ENCODE measurements around the gene NBEA. TPM values are rescaled to one million over a fixed set of nuclear protein-coding genes. Genes with fewer than 3 reads are reported as not detected.
A peak's percentile ranks its signal among the peaks of the same experiment; 100 is the strongest.

The NBEA gene
- total RNA-seq, 1 donor from 2014 or later = 19.1 TPM

DNA sequence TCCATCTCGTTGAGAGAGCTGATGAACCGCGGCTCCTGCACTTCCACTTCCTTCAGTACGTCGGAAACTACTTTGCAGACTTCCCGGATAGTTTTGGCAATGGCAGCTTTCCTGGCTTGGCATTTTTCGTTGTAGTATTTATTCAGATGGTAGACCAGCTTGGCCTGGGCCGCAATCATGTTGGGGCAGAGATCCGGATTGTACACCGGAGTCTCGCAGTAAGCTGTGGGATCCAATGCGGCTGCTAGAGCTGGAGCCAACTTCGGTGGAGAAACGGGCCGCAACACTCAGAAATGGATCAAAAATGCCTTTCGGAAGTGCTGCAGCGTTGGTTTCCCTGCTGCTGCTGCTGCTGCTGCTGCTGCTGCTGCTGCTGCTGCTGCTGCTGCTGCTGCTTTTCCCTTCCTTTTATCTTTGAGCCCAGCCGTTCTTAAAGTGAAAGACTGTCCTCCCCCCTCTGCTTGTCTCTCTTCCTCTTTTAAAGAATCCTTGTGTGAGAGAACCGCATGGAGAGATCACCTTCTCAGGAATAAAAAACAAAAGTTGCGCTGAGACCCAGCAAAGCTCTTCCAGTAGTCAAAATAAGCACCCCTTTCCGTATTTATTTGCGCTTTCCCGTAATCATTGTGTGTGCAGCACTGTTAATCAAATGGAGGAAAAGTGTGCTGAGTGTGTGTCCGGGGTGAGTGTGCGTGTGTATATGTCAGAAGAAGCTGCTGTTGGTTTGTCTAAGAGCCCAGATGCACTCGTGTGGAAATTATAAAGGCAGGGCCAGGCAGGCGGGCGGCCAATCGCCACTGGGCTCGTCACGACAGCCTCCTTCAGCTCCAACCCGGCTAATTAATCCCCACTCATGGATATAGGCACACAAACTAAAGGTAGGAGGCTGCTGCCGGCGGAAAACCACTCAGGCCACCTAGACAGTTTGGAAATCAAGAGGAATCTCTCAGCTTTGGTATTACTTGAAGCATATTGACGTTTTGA is 534.2 kb downstream of the NBEA start, which contains the start of gene MAB21L1:
TSS of gene MAB21L1 (minus strand) at position 730 of the 984 bp plus-strand sequence. CDS start at position 179, 551 bp downstream.
- DNase-seq (peak; percentile 46), ATAC-seq (ENCODE audit: poor library complexity) (peak; percentile 54)
- intact Hi-C loops (cut with DNase I) = no loop called here

DNA sequence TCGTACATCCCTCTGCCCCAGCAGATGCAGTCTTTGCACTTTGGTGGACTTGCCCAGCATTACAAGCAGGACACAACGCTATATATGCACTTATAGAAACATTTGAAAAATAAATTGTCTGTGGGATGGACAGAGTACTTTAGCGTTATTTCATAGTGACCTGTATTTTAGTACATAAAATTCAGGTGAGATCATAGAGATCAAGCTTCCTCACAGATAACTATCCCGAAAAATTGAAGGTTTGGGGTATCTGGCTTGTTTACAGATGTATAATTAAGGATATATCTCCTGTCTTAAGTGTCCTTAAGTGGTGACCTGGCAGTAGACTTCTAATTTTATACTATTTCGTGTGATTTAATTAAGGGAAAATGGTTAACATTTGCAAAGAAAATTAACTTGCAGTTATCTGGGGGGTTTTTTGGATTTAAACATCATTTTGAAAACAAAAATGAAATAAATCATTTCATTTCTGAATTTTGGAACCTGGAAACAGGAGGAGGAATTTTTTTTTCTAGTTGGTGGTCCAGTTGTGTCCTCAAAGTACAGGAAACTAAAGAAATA is 535.4 kb downstream of the NBEA start:
- ATAC-seq (ENCODE audit: poor library complexity) (no peak), DNase-seq (no peak)
- intact Hi-C loops (cut with DNase I) = no loop called here

DNA sequence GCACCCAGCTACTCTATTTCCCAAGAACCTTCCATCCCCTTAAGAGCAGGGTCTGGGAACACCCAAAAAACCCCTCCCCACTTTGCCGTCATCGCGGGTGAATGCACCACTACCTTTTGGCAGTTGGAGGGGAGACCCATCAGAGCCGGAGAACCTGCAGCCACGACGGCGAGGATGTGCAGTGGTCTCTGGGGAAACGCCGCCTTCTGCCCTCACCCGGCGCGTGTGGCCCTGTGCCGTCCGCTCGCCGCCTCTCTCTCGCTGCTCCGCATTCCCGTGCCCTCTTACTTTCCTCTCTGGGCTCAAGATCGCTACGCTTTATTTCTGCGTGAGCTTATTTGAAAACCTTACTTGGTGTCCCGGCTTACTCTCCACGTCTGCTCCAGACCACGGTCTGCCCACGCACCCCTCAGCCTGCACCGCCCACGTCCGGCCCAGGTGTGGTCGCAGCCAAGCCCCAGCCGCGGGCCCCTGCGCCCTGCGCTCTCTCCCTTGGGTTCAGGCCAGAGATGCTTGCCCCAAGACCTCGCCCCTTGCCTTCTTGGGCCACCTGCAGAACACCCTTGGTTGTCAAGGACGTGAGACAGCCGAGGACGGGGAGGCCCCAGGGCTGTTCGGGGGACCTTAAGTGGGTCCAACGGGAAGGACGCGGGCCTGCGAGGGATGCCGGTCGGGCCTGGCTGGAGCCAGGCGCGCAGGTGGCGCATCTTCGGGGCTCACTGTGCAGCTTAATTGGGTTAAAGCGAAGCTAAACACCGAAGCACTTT is 536.4 kb downstream of the NBEA start:
- no peak for ATAC-seq (ENCODE audit: poor library complexity)
- no peak for DNase-seq
- intact Hi-C loops (cut with DNase I) = no loop called here

DNA sequence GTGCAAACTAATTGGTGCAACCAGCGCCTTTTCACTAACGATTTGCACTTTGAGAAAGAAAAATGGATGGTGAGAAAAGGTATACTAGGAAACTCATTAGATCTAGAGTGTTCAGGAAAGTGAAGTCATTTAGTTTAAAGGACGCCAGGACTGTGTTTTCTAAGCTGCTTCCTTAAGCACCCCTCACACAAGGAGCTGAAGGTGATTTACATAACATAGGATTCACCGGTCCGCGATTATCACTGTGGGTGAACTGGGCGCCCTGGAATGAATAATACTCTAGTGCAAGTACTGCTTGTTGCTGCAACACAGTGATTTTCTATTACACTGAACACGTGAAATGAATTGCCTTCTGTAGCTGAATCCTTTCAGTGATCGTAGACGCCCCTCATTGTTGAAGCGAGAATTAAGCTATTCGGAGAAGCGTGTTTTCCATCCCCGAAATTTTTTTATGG is 537.0 kb downstream of the NBEA start:
- intact Hi-C loops (cut with DNase I) = no loop called here
- DNase-seq (no peak), ATAC-seq (ENCODE audit: poor library complexity) (no peak)

DNA sequence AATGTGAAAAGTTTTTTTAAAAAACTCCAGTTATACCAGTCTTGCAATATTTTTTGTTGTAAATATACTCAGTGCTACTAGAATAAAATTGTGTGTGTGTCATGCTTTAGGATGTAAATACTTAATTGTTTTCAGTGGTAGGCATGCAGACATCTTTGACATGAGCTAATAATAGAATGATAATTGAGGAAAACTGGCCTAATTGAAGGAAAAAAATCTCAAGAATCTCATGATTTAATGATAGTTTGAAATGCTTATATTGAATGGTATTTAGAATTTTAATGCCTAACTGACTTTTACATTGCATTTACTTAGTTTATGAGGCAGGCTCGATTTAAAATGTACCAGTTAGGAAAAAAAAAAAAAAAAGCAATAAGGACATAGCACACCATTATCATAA is 537.6 kb downstream of the NBEA start:
- no peak for ATAC-seq (ENCODE audit: poor library complexity)
- no peak for DNase-seq
- intact Hi-C loops (cut with DNase I) = no loop called here

DNA sequence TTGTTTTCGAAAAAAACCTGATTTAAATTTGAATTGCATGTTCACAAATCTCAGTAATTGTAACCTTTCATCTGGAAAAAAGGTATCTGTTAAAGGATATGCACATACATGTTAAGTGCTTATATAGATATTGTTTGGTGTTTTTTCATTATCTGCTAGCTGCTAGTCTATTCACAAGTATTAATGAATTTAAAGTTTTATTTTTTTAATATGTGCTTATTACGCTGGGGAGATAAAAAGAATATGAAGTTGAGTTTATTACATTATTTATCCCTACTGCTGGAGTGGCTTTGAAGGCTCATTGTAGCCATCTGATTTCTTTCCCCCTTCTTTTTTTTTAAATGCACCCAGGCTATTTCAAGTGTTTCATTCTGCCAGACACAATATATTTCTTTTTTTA is 538.3 kb downstream of the NBEA start:
- ATAC-seq (ENCODE audit: poor library complexity) (no peak), DNase-seq (no peak)
- intact Hi-C loops (cut with DNase I) = no loop called here

DNA sequence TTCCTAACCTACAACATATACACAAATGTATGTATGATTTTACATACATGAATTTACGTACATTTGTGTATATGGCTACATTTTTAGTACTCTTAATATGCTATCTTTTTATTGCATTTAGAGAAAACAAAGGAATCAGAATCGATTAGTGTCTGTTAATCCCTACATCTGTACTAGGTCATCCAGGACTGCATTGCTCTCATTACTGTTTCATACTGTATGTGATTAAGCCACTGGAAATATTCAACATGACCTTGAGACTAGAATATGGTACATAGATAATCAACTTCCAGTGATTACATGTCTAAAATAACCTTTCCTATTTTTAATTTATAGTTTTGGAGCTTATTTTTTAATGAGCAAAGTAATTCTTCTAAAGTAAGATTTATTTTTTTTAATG is 539.7 kb downstream of the NBEA start:
- intact Hi-C loops (cut with DNase I) = no loop called here
- ATAC-seq (ENCODE audit: poor library complexity) = no peak
- DNase-seq = no peak

DNA sequence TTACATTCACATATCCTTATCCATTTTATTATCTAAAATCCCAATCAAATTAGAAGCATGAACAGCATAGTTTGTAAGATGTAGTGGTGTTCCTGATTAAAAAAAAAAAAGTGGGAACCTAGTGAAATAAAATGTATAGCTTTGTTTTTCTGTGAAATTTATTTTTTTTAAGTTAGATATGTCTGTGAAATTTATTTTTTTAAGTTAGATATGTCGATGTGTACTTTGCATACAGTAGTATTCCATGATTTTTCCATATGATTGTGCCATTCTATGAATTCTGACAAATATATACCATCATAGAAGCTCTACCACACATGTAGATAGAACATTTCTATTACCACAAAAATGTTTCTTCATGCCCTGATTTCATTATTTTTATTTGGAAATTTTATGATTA is 540.5 kb downstream of the NBEA start:
- ATAC-seq (ENCODE audit: poor library complexity) (no peak), DNase-seq (no peak)
- intact Hi-C loops (cut with DNase I) = no loop called here

DNA sequence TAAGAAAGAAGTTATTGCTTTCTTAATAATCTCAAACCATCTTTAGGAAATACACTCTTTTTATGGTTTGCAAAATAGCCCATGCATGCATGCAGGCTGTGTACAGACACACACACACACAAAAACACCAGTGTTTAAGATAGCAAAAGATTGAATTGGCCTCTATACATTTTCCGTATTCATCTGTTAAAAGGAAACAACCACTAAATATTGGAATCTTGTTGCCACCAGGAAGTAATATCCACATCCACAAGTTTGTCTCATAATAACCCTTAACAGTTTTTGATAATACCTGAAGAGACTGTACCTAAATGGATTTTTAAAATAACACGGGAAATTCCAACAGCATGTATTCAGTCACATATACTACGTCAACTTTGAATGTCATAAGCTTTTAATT is 541.7 kb downstream of the NBEA start:
- no peak for DNase-seq
- intact Hi-C loops (cut with DNase I) = no loop called here
- ATAC-seq (ENCODE audit: poor library complexity) = no peak

DNA sequence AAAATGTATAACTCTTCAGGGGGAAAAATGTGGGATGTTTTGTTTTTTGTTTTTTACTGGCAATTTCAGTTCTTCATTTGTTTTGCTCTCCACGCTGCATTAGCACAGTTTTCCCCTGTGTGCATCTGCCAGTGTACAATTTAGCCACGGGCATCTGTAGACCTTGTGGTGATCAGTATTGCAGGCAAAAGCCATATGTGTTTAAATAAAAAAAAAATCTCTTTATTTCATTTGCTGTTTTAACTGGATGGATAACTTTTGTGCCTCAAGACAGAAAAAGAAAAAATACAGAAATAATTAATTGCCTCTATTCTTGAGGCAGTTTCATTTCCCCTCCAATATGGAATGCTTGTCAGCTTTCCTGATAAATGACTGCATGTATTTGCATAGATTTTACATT is 542.3 kb downstream of the NBEA start:
- intact Hi-C loops (cut with DNase I) = no loop called here
- DNase-seq = no peak
- no peak for ATAC-seq (ENCODE audit: poor library complexity)

DNA sequence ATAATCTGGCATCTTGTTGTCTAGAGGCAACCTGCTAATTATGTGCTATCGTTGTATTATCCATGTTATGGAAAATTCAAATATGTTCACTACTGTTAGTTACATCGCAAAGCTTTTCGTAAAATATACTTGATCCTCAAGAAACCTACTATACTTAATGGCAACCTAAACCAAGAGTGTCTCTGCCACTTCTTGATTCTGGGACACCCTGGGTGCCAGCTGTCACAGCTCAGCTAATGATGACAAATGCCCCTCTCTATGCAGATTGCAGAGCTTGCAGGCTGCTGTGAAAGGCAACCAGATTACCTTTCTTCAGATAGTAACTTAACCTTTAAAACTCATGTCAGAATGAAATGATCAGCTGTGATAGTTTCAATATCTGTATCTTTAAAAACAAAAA is 543.4 kb downstream of the NBEA start:
- ATAC-seq (ENCODE audit: poor library complexity) = no peak
- intact Hi-C loops (cut with DNase I) = no loop called here
- DNase-seq = no peak

DNA sequence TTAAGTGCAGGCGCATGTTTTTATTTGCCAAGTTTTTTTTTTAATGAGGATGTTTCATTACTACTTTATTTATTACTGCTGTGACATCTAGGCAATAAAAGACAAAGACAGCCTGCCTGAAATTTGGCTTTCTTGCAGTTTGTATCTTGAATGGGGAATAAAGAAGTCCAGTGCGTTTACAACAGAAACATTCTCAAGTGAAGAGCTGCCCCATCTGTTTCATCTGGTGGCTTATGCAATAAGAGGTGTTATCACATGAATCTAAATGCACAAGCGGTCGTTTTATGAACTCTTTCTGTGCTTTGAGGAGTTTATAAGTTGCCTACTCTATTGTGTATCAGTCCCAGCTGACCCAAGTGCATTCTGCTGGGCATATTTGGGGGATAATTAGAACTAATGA is 547.0 kb downstream of the NBEA start:
- DNase-seq (no peak), ATAC-seq (ENCODE audit: poor library complexity) (no peak)
- intact Hi-C loops (cut with DNase I) = no loop called here

DNA sequence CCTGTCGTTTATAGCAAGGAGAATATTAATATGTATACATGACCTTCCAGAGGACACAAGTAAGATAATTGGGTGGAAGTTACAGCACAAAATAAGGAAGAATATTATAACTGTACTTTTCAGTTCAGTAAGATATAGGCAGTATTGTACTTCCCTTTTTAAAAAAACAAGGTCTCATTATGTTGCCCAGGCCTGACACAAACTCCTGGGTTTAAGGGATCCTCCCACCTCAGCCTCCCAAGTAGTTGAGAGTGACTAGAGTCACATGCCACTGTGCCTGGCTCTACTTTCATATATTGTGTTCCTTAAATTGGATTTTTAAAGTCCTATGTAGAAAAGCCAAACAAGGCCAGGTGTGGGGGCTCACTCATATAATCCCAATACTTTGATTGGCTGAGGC is 553.9 kb downstream of the NBEA start:
- ATAC-seq (ENCODE audit: poor library complexity) (no peak), DNase-seq (no peak)
- intact Hi-C loops (cut with DNase I) = no loop called here

DNA sequence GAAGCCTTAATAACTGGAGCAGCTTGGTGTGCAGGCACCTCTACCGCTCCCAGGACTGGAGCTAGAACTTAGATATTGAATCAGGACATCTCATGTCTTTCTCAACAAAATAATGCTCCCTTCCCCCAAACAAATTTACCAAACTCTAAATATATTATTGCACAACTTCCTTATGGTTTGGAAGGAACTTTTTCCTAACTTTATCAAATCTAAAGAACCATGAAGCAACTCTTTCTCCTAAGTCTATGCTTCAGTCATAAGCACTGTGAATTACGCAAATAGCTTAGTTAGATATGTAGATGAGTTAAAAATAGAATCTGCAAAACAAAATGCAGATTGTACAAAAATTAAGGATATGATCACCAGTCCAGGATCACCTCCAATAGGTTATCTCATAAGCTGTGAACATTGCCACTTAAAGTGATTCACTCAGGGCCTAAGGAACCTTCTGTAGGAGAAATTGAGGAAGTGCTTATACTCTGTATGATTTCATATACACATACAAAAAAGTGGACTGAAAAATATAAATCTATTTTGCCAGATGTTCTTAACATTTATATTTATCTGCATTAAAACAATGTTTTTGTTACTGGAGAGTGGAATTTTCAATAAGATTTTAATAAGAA is 554.8 kb downstream of the NBEA start:
- no peak for DNase-seq
- intact Hi-C loops (cut with DNase I) = no loop called here
- no peak for ATAC-seq (ENCODE audit: poor library complexity)

DNA sequence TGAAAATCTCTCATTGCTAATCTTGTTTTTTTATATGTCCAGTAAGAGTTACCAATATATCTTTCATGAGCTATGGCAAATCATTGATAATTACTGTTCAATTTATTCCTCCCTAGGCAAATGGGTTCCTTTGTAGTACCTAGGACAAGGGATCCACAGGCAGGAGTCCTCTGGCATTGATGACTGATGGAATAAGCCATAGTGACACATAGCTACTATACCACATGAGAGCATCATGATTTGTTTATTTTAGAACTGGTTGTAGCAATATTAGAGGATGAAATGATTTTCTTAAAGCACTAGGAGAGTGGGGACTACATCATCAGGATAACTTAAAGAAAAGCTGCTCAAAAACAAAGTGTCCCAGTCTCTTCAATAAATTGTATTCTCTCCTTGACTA is 556.2 kb downstream of the NBEA start:
- no peak for ATAC-seq (ENCODE audit: poor library complexity)
- DNase-seq = no peak
- intact Hi-C loops (cut with DNase I) = no loop called here

DNA sequence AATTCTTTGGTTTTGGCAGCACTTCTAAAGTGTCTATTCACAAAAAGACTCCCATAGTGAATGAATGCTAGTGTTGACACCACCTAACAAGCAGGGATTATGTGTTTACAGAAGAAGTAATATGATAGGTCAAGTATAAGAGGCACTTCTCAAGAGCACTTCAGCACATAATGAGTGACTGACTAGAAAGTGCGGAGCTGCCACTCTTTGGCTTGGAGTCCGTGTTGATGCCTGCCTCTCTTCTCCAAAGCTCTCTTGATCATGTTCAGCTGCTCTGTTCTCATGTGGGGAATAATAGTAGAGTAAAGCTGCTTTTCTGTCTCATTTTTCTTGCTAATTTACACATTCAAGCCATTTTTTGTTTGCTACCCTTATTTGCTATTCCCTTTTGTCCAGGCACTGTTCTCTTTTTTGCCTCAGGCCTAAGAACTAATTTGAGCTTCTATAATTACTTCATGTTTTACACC is 557.2 kb downstream of the NBEA start:
- intact Hi-C loops (cut with DNase I) = no loop called here
- ATAC-seq (ENCODE audit: poor library complexity) = peak; percentile 94
- DNase-seq = no peak

DNA sequence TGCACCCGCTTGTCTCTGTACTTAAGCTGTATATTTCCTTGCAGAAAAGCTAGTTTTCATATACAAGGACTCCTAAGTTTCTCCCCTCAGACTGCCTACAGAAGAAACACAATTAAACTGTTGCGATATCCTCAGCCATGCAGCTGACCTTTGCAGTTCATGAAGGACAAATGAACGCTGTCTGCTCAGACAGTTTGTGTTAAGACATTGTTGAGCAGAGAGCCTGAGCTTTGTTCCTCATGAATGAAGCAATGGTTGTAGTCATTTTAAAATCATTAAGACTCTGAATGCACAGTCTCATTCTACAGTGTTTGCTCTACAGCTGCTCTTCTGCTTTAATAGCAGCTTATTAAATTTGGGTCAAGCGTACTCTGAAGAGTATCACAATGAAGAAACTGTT is 557.6 kb downstream of the NBEA start:
- DNase-seq (no peak), ATAC-seq (ENCODE audit: poor library complexity) (no peak)
- intact Hi-C loops (cut with DNase I) = no loop called here

DNA sequence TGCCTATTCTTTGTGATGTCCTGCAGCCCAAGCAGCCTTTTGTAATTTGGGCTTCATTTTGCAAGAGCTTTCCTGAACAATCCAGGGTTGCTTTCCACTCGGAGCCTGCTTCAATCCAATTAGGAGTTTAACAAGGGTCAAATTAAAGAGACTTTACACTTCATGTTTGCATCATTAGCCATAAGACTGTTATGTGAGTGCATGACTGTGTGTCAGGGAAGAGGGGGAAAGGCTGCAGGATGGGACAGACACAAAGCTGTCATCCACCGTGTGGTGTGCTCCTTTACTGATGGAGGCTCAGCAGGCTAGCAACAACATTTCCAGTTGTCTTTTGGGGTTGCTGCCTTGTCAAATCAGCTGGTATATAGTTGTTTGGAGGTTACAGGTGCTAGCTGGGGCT is 558.1 kb downstream of the NBEA start:
- intact Hi-C loops (cut with DNase I) = no loop called here
- DNase-seq (no peak), ATAC-seq (ENCODE audit: poor library complexity) (no peak)

DNA sequence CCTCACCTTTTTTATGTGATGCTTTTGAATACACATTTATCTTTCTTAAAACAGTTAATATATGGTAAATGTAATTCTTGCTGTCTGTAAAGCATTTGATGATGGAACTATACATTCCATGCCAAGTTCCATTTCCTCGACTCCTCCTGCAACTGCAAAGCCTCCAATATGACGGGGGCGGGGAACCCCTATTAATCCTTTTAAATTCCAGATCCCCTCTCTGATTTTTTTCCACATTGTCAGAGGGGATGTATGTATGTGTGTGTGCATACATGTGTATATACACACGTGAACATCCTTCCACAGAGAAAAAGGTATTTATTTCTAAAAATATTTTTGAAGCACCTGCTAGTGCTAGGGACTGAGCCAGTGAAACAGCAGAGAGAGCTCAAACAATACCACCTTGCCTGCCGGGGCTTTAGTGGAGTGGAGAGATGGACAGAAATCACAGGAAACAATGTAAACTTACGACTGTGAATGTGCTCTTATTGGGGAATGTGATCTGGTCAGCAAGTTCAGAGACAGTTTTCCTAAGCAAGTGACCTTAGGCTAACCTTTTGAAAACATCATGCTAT is 559.7 kb downstream of the NBEA start:
- DNase-seq (no peak), ATAC-seq (ENCODE audit: poor library complexity) (no peak)
- intact Hi-C loops (cut with DNase I) = no loop called here

Measured in Right ventricle myocardium superior (tissue), 1 donor.